ENCODE data around the gene MSI2.

GRCh38 chr17:57524839-57525568 lies 268.7 kb downstream of the MSI2 start:
- TF ChIP-seq CTCF (IDR thresholded peaks at IDR 0.05; ENCODE audit: insufficient read depth, low read depth, low read length) = no peak
- TF ChIP-seq EZH2 (IDR thresholded peaks at IDR 0.05; ENCODE audit: insufficient read depth, low read length) = no peak
